Ovary (tissue), 3 donors: ENCODE results near the gene DST.

Source experiments
- CTCF ChIP-seq, 3 donors: fragments of 450-650 bp in 2 of 3; fragments of 200-600 bp in 1 of 3; IDR thresholded peaks; one replicate each; pipeline versions ENCODE4 v1.5.1 to v1.8.0; 2016 to 2022; ENCODE audit warnings: antibody characterized with exemption in 3 of 3, mild to moderate bottlenecking in 1 of 3
- POLR2A ChIP-seq: fragments of 450-650 bp; IDR thresholded peaks from one replicate; pipeline ENCODE4 v1.6.1; 2017; ENCODE audit warnings: antibody characterized with exemption, mild to moderate bottlenecking, moderate library complexity
- donor health status: DM: no; HTN: no; CAD: no.

DNA sequence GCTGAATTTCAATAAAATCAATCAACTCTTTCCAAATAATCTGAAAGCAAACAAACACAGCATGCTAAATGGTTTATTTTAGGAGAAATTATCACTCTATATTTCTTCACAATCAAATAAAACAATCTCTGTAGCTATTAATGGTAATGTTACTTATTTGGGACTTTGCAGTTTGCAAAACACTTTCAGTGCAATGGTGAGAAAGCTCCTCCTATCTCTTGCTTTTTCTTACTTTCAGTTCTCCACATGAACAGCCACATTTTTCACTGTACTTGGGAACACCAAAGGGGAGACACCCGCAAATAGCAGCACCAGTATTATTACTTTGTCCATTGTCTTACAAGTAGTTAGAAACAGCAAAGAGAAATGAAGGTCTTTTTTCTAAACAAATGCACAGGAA lies 92.4 kb downstream of the DST start:
- no peak for TF ChIP-seq CTCF (IDR thresholded peaks at IDR 0.05)
- TF ChIP-seq POLR2A: no peak
